K562 (cell line): ENCODE measurements around the gene KRAS. TPM values are rescaled to one million over a fixed set of nuclear protein-coding genes. Genes with fewer than 3 reads are reported as not detected.

Experiments used
- CSDE1 ChIP-seq, 2 experiments: fragments of 450-650 bp; IDR thresholded peaks; 2 replicates each; pipeline ENCODE4 v1.6.1; 2016; ENCODE audit warnings: mild to moderate bottlenecking in 1 of 2
- NR1H2 ChIP-seq: sonication (generic); formaldehyde crosslinking; IDR thresholded peaks from 2 replicates; pipeline ENCODE4 v1.4.0; 2020; ENCODE audit warnings: mild to moderate bottlenecking, missing genetic modification reagents
- NR2C1 ChIP-seq, 2 experiments: fragments of 450-650 bp; IDR thresholded peaks; 2 replicates each; pipeline ENCODE4 v1.6.1; 2017; ENCODE audit warnings: mild to moderate bottlenecking in 2 of 2, antibody characterized with exemption in 1 of 2, inconsistent platforms in 1 of 2, missing compliant biosample characterization in 1 of 2, missing genetic modification characterization in 1 of 2
- RBM17 ChIP-seq: fragments of 200-400 bp; formaldehyde crosslinking; IDR thresholded peaks from 2 replicates; pipeline ENCODE4 v1.6.1; 2017; ENCODE audit warnings: low read depth, mild to moderate bottlenecking, low read length, borderline replicate concordance
- SLC30A9 ChIP-seq: fragments of 250-450 bp; sonication (Bioruptor Pico); IDR thresholded peaks from 2 replicates; pipeline ENCODE4 v1.8.0; 2022; ENCODE audit warnings: mild to moderate bottlenecking, moderate library complexity
- TCFL5 ChIP-seq: fragments of 250-450 bp; sonication (Bioruptor Pico); conservative IDR thresholded peaks from 2 replicates; pipeline ENCODE4 v1.6.1; 2021; ENCODE audit warnings: mild to moderate bottlenecking, moderate library complexity, matching md5 sums
- XRCC5 ChIP-seq: fragments of 200-400 bp; formaldehyde crosslinking; IDR thresholded peaks from 2 replicates; pipeline ENCODE4 v1.6.1; 2017; ENCODE audit warnings: low read depth, mild to moderate bottlenecking, low read length
- ZNF668 ChIP-seq: fragments of 250-450 bp; sonication (Bioruptor Pico); IDR thresholded peaks from 2 replicates; pipeline ENCODE4 v1.8.0; 2022; ENCODE audit warnings: mild to moderate bottlenecking, inconsistent platforms
- polyA plus RNA-seq, 8 experiments: library from polyadenylated mRNA; depleted of rRNA in 4 of 8; stranded (reverse) in 5 of 8; unstranded in 3 of 8; fragments of >200 nt; fragmentation: Nextera tagmentation in 2 of 8; fragmentation: Illumina TruSeq in 1 of 8; extraction: Ambion mirVana in 2 of 8; extraction: Trizol in 1 of 8; gene quantifications; 2 replicates each; pipeline versions ENCODE4 v1.2.1 to v1.2.3, GENCODE V29; 2011 to 2014; ENCODE audit warnings: inconsistent platforms in 1 of 8, missing spikeins in 1 of 8
- total RNA-seq, 7 experiments: library from RNA; depleted of rRNA in 6 of 7; stranded (reverse); fragments of >200 nt in 6 of 7; fragmentation: Illumina TruSeq in 2 of 7; extraction: Trizol in 2 of 7; gene quantifications; 2 replicates each; pipeline versions ENCODE4 v1.2.1 to v1.2.3, GENCODE V29; 2011 to 2021; ENCODE audit warnings: low replicate concordance in 1 of 7
- TF ChIP-seq, protein P1 (sequence below): fragments of 450-650 bp; IDR thresholded peaks from 2 replicates; pipeline ENCODE4 v1.6.1; 2016; ENCODE audit warnings: mild to moderate bottlenecking, moderate library complexity
- TF ChIP-seq, protein P2 (sequence below): fragments of 250-450 bp; sonication (Bioruptor Pico); IDR thresholded peaks from 2 replicates; pipeline ENCODE4 v1.8.0; 2021; ENCODE audit warnings: moderate library complexity, mild to moderate bottlenecking, inconsistent platforms
- TF ChIP-seq, protein P3 (sequence below): fragments of 450-650 bp; formaldehyde crosslinking; IDR thresholded peaks from 2 replicates; pipeline ENCODE4 v1.4.0; 2020; ENCODE audit warnings: mild to moderate bottlenecking, moderate library complexity

The KRAS gene
- total and polyA plus RNA-seq, 9 of the 15 experiments (the other 6 are each of a cell fraction or from before 2014, with no cell fraction given) = 7.2 to 21.2 (median 12.7) TPM

DNA sequence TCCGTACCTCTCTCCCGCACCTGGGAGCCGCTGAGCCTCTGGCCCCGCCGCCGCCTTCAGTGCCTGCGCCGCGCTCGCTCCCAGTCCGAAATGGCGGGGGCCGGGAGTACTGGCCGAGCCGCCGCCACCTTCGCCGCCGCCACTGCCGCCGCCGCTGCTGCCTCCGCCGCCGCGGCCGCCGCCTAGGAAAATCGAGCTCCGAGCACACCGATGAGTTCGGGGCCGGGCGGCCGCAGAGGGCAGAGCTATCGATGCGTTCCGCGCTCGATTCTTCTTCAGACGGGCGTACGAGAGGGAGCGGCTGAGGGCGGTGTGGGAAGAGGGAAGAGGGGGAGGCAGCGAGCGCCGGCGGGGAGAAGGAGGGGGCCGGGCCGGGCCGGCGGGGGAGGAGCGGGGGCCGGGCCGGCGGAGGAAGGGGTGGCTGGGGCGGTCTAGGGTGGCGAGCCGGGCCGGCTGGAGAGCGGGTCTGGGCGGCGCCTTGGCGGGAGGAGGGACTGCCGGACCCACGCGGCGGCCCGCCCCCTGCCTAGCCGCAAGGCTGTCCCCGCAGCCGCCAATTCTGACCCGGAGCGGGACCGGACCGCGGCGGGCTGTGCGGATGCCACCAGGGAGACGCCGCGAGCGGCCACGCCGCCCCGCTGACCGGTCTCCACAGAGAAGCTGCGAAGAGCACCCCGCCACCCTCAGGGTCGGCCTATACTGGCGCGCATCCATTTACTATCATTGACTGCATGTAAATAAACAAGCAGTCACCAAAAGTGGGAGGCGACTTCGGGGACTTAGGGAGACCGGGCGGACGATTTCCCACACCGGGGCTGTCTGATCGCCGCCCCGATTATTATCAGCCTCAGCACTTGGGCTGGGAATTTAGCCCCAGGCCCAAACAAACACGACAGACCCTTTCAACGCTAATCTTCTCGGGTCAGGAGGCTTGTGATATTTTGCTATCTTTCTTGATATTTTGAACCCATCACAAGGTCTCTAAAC is at the start of gene KRAS (continued):
- TF ChIP-seq, protein P1, sequence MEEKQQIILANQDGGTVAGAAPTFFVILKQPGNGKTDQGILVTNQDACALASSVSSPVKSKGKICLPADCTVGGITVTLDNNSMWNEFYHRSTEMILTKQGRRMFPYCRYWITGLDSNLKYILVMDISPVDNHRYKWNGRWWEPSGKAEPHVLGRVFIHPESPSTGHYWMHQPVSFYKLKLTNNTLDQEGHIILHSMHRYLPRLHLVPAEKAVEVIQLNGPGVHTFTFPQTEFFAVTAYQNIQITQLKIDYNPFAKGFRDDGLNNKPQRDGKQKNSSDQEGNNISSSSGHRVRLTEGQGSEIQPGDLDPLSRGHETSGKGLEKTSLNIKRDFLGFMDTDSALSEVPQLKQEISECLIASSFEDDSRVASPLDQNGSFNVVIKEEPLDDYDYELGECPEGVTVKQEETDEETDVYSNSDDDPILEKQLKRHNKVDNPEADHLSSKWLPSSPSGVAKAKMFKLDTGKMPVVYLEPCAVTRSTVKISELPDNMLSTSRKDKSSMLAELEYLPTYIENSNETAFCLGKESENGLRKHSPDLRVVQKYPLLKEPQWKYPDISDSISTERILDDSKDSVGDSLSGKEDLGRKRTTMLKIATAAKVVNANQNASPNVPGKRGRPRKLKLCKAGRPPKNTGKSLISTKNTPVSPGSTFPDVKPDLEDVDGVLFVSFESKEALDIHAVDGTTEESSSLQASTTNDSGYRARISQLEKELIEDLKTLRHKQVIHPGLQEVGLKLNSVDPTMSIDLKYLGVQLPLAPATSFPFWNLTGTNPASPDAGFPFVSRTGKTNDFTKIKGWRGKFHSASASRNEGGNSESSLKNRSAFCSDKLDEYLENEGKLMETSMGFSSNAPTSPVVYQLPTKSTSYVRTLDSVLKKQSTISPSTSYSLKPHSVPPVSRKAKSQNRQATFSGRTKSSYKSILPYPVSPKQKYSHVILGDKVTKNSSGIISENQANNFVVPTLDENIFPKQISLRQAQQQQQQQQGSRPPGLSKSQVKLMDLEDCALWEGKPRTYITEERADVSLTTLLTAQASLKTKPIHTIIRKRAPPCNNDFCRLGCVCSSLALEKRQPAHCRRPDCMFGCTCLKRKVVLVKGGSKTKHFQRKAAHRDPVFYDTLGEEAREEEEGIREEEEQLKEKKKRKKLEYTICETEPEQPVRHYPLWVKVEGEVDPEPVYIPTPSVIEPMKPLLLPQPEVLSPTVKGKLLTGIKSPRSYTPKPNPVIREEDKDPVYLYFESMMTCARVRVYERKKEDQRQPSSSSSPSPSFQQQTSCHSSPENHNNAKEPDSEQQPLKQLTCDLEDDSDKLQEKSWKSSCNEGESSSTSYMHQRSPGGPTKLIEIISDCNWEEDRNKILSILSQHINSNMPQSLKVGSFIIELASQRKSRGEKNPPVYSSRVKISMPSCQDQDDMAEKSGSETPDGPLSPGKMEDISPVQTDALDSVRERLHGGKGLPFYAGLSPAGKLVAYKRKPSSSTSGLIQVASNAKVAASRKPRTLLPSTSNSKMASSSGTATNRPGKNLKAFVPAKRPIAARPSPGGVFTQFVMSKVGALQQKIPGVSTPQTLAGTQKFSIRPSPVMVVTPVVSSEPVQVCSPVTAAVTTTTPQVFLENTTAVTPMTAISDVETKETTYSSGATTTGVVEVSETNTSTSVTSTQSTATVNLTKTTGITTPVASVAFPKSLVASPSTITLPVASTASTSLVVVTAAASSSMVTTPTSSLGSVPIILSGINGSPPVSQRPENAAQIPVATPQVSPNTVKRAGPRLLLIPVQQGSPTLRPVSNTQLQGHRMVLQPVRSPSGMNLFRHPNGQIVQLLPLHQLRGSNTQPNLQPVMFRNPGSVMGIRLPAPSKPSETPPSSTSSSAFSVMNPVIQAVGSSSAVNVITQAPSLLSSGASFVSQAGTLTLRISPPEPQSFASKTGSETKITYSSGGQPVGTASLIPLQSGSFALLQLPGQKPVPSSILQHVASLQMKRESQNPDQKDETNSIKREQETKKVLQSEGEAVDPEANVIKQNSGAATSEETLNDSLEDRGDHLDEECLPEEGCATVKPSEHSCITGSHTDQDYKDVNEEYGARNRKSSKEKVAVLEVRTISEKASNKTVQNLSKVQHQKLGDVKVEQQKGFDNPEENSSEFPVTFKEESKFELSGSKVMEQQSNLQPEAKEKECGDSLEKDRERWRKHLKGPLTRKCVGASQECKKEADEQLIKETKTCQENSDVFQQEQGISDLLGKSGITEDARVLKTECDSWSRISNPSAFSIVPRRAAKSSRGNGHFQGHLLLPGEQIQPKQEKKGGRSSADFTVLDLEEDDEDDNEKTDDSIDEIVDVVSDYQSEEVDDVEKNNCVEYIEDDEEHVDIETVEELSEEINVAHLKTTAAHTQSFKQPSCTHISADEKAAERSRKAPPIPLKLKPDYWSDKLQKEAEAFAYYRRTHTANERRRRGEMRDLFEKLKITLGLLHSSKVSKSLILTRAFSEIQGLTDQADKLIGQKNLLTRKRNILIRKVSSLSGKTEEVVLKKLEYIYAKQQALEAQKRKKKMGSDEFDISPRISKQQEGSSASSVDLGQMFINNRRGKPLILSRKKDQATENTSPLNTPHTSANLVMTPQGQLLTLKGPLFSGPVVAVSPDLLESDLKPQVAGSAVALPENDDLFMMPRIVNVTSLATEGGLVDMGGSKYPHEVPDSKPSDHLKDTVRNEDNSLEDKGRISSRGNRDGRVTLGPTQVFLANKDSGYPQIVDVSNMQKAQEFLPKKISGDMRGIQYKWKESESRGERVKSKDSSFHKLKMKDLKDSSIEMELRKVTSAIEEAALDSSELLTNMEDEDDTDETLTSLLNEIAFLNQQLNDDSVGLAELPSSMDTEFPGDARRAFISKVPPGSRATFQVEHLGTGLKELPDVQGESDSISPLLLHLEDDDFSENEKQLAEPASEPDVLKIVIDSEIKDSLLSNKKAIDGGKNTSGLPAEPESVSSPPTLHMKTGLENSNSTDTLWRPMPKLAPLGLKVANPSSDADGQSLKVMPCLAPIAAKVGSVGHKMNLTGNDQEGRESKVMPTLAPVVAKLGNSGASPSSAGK = 0 out of 2 replicates have a peak, but pooled peaks have one; percentile 18
- TF ChIP-seq, protein P2, sequence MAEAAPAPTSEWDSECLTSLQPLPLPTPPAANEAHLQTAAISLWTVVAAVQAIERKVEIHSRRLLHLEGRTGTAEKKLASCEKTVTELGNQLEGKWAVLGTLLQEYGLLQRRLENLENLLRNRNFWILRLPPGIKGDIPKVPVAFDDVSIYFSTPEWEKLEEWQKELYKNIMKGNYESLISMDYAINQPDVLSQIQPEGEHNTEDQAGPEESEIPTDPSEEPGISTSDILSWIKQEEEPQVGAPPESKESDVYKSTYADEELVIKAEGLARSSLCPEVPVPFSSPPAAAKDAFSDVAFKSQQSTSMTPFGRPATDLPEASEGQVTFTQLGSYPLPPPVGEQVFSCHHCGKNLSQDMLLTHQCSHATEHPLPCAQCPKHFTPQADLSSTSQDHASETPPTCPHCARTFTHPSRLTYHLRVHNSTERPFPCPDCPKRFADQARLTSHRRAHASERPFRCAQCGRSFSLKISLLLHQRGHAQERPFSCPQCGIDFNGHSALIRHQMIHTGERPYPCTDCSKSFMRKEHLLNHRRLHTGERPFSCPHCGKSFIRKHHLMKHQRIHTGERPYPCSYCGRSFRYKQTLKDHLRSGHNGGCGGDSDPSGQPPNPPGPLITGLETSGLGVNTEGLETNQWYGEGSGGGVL = no peak
- TF ChIP-seq NR1H2 (CRISPR knock-in tag) (no peak), TCFL5 (CRISPR knock-in tag) (no peak), XRCC5 (peak; percentile 92), RBM17 (no peak), ZNF668 (peak; percentile 24; the same call in 1 of the 2 replicates), SLC30A9 (no peak), NR2C1 (IDR thresholded peaks at IDR 0.05) (no peak), NR2C1 (tag; IDR thresholded peaks at IDR 0.05) (no peak), CSDE1 (IDR thresholded peaks at IDR 0.05) (no peak)
- TF ChIP-seq, protein P3, sequence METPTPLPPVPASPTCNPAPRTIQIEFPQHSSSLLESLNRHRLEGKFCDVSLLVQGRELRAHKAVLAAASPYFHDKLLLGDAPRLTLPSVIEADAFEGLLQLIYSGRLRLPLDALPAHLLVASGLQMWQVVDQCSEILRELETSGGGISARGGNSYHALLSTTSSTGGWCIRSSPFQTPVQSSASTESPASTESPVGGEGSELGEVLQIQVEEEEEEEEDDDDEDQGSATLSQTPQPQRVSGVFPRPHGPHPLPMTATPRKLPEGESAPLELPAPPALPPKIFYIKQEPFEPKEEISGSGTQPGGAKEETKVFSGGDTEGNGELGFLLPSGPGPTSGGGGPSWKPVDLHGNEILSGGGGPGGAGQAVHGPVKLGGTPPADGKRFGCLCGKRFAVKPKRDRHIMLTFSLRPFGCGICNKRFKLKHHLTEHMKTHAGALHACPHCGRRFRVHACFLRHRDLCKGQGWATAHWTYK = peak; percentile 19; the same call in 1 of the 2 replicates
